Measurements from ENCODE around the gene UBN1.

- TF ChIP-seq CTCF (IDR thresholded peaks at IDR 0.05) (no peak), POLR2A (IDR thresholded peaks at IDR 0.05) (no peak), EP300 (IDR thresholded peaks at IDR 0.05) (no peak)
Measured at GRCh38 chr16:4803898-4804762, 43.2 kb upstream of the UBN1 start.
